Panc1 (cell line): ENCODE measurements around the gene ARMC3. TPM values are rescaled to one million over a fixed set of nuclear protein-coding genes. Genes with fewer than 3 reads are reported as not detected.

Experiments used
- ATAC-seq: fragments of 200-7000 bp; cut with Tn5 transposase; 2 replicates; pipeline ENCODE4 v1.9.1; 2020; ENCODE audit warnings: mild to moderate bottlenecking, moderate library complexity
- BruUV-seq: library from RNA; stranded (reverse); fragments of 400-500 nt; replicated peaks from 2 replicates; lab custom pipeline; 2021; lab: Mats Ljungman, UMichigan
- CTCF ChIA-PET: fragments of 300-600 bp; sonication (Branson Sonifier 250); formaldehyde crosslinking; loops from one replicate; lab custom pipeline; 2022; ENCODE audit warnings: antibody characterized with exemption; lab: Charles Lee
- POLR2A ChIA-PET: fragments of 300-600 bp; sonication (Branson Sonifier 250); formaldehyde crosslinking; loops from one replicate; lab custom pipeline; 2022; ENCODE audit warnings: antibody characterized with exemption; lab: Charles Lee
- DNase-seq: peaks from one replicate; pipeline ENCODE4 v3.0.0-alpha.2; 2010; ENCODE audit warnings: low read depth, low spot score
- H3K27ac ChIP-seq: 2 replicates; pipeline ENCODE4 v1.5.1; 2011; ENCODE audit warnings: mild to moderate bottlenecking, low read length, inconsistent platforms
- H3K27me3 ChIP-seq: fragments of 200-500 bp; sonication (Bioruptor generic); 2 replicates; pipeline ENCODE4 v1.6.0; 2014; ENCODE audit warnings: low read length, inconsistent platforms; ENCODE audit not compliant: control insufficient read depth, insufficient read depth
- H3K36me3 ChIP-seq: fragments of 200-500 bp; sonication (Bioruptor generic); 2 replicates; pipeline ENCODE4 v1.5.1; 2014; ENCODE audit warnings: inconsistent platforms, mild to moderate bottlenecking, low read length, moderate library complexity; ENCODE audit not compliant: control insufficient read depth, insufficient read depth
- H3K4me1 ChIP-seq: 2 replicates; pipeline ENCODE4 v1.5.1; 2011; ENCODE audit warnings: inconsistent platforms, mild to moderate bottlenecking, low read length, moderate library complexity; ENCODE audit not compliant: control insufficient read depth, insufficient read depth
- H3K4me3 ChIP-seq, 2 experiments: 2 replicates each; pipeline ENCODE4 v1.5.1; 2011 to 2012; ENCODE audit warnings: low read depth in 2 of 2, low read length in 2 of 2, mild to moderate bottlenecking in 2 of 2, inconsistent platforms in 1 of 2, moderate library complexity in 1 of 2
- H3K9me3 ChIP-seq: fragments of 200-500 bp; sonication (Bioruptor generic); 2 replicates; pipeline ENCODE4 v1.5.1; 2014; ENCODE audit warnings: low read depth, mild to moderate bottlenecking, inconsistent platforms, low read length, moderate library complexity; ENCODE audit not compliant: control insufficient read depth, insufficient read depth
- POLR2AphosphoS5 ChIP-seq: IDR thresholded peaks from 2 replicates; pipeline ENCODE4 v1.6.1; 2012; ENCODE audit warnings: mild to moderate bottlenecking, low read depth, low read length, moderate library complexity
- SIN3A ChIP-seq: IDR thresholded peaks from 2 replicates; pipeline ENCODE4 v1.6.1; 2012; ENCODE audit warnings: low read depth, mild to moderate bottlenecking, low read length, moderate library complexity, borderline replicate concordance; ENCODE audit not compliant: insufficient read depth
- TCF7L2 ChIP-seq: IDR thresholded peaks from 2 replicates; pipeline ENCODE4 v1.6.1; 2011; ENCODE audit warnings: mild to moderate bottlenecking, low read depth, low read length, inconsistent platforms
- in situ Hi-C: cut with HindIII; loops from 2 replicates; pipeline ENCODE4 v1.10.0; 2016; ENCODE audit warnings: low sequenced_read_pairs, low pct_unique_long_range_greater_than_20kb
- intact Hi-C: fragments of 100-400 bp; cut with micrococcal nuclease; formaldehyde crosslinking; loops from one replicate; pipeline ENCODE4 v1.10.0; 2022; ENCODE audit not compliant: unreplicated experiment
- total RNA-seq: library from RNA; stranded (reverse); gene quantifications from one replicate; pipeline ENCODE4 v1.2.1, GENCODE V29; 2021; ENCODE audit not compliant: unreplicated experiment
- TF ChIP-seq, protein P1 (sequence below), 2 experiments: IDR thresholded peaks; 2 replicates each; pipeline ENCODE4 v1.6.1; 2011 to 2012; ENCODE audit warnings: low read depth in 2 of 2, control low read depth in 1 of 2, low read length in 1 of 2, mild to moderate bottlenecking in 1 of 2, moderate library complexity in 1 of 2; ENCODE audit not compliant: insufficient read depth in 1 of 2
- TF ChIP-seq, protein P2 (sequence below): fragments of 450-650 bp; IDR thresholded peaks from 2 replicates; pipeline ENCODE4 v1.5.1; 2017; ENCODE audit warnings: mild to moderate bottlenecking

ARMC3 gene
- total RNA-seq, 1 experiment from 2014 or later, result 1.0 TPM

DNA sequence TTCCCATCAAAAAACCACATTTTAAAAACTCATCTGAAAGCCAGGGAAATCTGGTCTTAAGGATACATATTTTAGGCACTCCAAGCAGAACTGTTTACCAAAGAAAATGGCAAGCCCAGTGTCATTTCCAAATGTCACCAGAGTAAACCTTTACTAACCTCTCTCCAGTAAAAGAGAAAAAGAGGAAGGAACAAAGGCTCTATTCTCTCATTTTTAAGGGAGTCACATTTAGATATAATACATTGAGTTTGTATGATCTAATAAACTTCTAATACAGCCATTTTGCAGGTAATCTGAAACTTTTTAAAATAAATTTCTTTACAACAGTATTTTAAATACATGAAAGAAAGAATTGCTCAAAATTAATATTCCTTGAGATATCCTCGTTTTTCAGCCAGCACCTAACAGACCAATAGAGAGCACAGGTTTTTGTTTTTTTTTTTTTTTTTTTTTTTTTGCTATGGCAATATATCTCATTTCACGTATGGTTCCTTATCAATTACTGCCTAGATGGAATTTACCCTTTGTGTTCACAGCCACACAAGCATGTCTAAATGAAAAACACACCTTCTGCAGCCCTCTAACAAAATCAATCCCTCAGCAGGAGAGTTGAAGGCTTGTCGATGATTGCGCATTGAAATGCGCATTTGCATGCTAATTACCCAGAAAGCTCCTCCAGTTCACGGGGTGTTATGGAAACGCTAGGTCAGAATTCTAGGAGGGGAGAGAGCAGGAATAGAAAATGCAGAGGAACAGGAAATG is 127.8 kb downstream of the ARMC3 start:
- no TSS peak for BruUV-seq
- intact Hi-C loops, result no loop called here

DNA sequence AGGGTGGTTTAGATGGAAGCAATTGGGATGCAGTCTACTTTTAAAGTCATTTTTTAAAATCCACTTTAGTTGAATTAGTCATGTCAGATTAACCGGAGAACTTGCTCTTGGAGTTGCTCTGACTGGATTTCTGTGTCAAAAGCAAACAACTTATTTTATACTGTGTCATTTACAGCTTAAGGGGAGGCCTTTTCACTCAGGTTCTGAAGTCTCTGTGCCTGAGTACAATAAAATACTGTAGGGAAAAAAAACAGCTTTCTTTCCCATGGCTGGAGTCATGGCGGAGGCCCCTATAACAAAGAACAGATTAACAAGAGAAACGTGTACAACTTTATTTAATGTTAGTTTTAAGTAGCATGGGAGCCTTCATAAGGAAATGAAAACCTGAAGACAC is 128.3 kb downstream of the ARMC3 start:
- Histone ChIP-seq H3K36me3 (no peaks in the 10 kb centered on the region), H3K4me3 (no peak overlapping the region), H3K4me1 (no peaks in the 10 kb centered on the region), H3K27ac (no peak overlapping the region), H3K9me3 (no peaks in the 10 kb centered on the region), H3K27me3 (no peaks in the 10 kb centered on the region; the same call in 1 of the 2 replicates)
- no TSS peak for BruUV-seq
- POLR2A ChIA-PET, result no interaction called here
- intact Hi-C loops (no loop called here), in situ Hi-C loops (no loop called here)
- ATAC-seq (no peak), DNase-seq (no peak)
- CTCF ChIA-PET, result no interaction called here
- TF ChIP-seq SIN3A, result no peak
- no peak for TF ChIP-seq TCF7L2
- TF ChIP-seq, protein P1, sequence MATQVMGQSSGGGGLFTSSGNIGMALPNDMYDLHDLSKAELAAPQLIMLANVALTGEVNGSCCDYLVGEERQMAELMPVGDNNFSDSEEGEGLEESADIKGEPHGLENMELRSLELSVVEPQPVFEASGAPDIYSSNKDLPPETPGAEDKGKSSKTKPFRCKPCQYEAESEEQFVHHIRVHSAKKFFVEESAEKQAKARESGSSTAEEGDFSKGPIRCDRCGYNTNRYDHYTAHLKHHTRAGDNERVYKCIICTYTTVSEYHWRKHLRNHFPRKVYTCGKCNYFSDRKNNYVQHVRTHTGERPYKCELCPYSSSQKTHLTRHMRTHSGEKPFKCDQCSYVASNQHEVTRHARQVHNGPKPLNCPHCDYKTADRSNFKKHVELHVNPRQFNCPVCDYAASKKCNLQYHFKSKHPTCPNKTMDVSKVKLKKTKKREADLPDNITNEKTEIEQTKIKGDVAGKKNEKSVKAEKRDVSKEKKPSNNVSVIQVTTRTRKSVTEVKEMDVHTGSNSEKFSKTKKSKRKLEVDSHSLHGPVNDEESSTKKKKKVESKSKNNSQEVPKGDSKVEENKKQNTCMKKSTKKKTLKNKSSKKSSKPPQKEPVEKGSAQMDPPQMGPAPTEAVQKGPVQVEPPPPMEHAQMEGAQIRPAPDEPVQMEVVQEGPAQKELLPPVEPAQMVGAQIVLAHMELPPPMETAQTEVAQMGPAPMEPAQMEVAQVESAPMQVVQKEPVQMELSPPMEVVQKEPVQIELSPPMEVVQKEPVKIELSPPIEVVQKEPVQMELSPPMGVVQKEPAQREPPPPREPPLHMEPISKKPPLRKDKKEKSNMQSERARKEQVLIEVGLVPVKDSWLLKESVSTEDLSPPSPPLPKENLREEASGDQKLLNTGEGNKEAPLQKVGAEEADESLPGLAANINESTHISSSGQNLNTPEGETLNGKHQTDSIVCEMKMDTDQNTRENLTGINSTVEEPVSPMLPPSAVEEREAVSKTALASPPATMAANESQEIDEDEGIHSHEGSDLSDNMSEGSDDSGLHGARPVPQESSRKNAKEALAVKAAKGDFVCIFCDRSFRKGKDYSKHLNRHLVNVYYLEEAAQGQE (IDR thresholded peaks at IDR 0.05; ENCODE audit: insufficient read depth in 1 of 2, low read depth in 2 of 2, low read length in 1 of 2), result no peak
- TF ChIP-seq, protein P2, sequence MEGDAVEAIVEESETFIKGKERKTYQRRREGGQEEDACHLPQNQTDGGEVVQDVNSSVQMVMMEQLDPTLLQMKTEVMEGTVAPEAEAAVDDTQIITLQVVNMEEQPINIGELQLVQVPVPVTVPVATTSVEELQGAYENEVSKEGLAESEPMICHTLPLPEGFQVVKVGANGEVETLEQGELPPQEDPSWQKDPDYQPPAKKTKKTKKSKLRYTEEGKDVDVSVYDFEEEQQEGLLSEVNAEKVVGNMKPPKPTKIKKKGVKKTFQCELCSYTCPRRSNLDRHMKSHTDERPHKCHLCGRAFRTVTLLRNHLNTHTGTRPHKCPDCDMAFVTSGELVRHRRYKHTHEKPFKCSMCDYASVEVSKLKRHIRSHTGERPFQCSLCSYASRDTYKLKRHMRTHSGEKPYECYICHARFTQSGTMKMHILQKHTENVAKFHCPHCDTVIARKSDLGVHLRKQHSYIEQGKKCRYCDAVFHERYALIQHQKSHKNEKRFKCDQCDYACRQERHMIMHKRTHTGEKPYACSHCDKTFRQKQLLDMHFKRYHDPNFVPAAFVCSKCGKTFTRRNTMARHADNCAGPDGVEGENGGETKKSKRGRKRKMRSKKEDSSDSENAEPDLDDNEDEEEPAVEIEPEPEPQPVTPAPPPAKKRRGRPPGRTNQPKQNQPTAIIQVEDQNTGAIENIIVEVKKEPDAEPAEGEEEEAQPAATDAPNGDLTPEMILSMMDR, result no peak
- TF ChIP-seq POLR2AphosphoS5, result no peak

More for the DNA sequence above, 127.8 kb downstream of the ARMC3 start:
- H3K27ac ChIP-seq, result no peak overlapping the region
- H3K9me3 ChIP-seq, result no peaks in the 10 kb centered on the region
- no peaks in the 10 kb centered on the region; the same call in 1 of the 2 replicates for H3K27me3 ChIP-seq
- H3K36me3 ChIP-seq, result no peaks in the 10 kb centered on the region
- ATAC-seq (no peak), DNase-seq (no peak)
- CTCF ChIA-PET, result no interaction called here
- POLR2A ChIA-PET, result no interaction called here
- TF ChIP-seq, protein P1 (IDR thresholded peaks at IDR 0.05; ENCODE audit: insufficient read depth in 1 of 2, low read depth in 2 of 2, low read length in 1 of 2), result no peak
- no peak for TF ChIP-seq SIN3A
- no peak for TF ChIP-seq POLR2AphosphoS5
- TF ChIP-seq, protein P2, result no peak
- TF ChIP-seq TCF7L2, result no peak
- H3K4me3 ChIP-seq, result no peak overlapping the region
- in situ Hi-C loops, result no loop called here
- H3K4me1 ChIP-seq, result no peaks in the 10 kb centered on the region
